Germinal center (tissue), 1 donor: Measurements from ENCODE around the gene CHST11.

Experiments used
- DNase-seq: peaks from one replicate; pipeline ENCODE4 v3.0.0; 2012; ENCODE audit warnings: mixed read lengths, low spot score

Gene CHST11

DNA sequence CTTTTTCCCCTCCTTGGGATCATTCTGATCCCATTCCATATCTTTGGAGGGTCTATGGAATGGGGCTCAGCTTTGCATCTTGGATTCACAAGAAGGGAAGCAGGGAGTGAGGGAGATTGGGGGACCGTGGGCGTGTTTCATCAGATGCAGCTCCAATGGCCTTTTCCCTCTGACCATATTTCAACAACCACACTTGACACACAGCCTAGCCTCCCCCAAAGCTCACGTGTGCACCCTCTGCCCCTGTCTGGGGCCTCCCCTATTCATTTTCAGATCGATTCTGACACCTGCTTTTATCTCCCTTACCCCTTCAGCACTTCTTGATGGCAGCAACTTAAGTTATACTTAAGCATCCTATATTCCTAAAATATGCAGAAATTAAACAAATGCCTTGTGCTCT, 126.6 kb downstream of the CHST11 start:
- DNase-seq, result no peak

- DNase-seq, result no peak
Observed at GRCh38 chr12:104585448-104586055, 128.8 kb downstream of the CHST11 start.

DNA sequence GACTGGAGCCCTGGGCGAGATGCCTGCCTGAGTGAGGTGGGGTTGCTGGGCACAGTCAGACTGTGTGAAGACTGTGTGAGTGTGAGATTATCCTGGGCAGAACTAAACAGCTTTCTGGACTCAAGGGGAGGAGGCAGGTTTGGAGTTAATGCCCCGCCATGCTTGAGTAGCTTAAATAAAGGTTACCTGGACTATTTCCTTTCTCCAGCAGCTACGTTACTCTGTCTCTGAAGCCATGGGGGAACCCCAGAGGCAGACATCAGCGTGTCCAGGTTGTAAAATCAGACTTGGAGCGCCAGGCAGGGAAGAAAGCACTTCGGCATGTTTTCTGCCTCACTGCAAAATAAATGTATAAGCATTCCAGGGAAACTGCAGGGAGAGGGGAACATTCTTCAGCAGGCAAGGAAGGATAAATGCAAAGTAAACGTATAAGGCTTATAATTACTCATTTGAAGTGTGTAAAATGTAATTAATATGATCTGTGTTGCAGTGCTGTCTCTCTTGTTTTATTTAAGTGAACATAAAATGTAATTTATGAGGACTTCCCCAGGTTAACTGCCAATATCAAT, 129.7 kb downstream of the CHST11 start:
- no peak for DNase-seq

- no peak for DNase-seq
Observed at GRCh38 chr12:104588047-104588920, 131.5 kb downstream of the CHST11 start.

- DNase-seq, result no peak
Observed at GRCh38 chr12:104588921-104589590, 132.3 kb downstream of the CHST11 start.

GRCh38 chr12:104590022-104590421, 133.3 kb downstream of the CHST11 start:
- DNase-seq, result no peak

DNA sequence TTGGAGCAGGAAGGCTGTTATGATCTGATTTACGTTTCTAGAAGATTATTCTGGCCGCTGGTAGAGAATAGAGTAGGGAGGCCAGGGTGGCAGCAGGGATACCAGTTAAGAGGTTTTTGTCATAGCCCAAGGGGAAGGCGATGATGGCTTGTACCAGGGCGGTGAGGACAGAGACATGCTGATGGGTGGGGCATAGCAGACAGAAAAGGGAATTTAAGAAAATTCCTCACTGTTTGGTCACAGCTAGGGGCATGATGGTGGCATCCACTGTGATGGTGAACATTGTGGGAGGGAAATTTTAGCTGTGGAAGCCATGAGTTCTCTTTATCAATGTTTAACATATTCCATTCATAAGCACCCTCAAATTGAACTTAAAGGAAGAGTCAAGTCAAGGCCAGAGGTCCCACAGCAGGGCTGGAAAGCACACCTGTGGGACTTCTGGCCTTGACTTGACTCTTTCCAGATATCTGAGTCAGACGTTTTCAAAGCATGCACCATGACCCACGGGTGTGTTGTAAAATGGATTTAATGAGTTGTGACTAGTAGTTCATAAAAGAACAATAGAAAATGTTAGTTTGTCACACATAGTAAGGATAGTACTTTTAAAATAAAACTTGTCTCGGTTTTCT, 134.6 kb downstream of the CHST11 start:
- no peak for DNase-seq

GRCh38 chr12:104593482-104593881, 136.7 kb downstream of the CHST11 start:
- DNase-seq, result no peak

DNA sequence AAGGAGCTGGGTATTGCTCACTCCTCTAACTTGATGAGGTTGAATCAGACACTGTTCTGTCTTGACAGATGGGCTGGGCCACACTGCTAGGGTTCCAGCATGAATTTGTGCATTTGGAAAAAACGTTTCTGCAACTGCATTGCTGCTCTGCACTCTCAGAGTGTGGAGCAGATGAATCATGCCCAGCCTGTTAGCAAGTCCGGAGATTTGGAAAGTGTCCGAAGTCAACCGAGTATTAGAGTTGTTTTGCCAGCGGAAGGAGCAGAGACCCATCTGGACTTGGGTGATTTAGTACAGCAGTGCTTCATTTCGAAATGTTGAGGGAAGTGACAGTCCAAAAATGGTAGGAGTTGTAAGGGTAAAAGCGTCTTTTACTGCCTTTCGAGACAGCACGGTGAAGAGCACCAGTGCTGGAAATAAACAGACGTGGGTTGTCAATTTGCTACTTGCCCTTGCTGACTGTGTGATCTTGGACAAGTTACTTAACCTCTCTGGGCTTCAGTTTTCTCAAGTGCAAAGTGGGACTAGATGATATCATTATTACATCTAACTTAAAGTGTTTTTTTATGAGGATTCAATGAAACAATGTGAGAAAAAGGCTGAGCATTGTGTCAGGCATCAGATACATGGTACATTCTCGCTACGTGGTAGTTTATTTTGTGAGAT, 139.5 kb downstream of the CHST11 start:
- no peak for DNase-seq

DNA sequence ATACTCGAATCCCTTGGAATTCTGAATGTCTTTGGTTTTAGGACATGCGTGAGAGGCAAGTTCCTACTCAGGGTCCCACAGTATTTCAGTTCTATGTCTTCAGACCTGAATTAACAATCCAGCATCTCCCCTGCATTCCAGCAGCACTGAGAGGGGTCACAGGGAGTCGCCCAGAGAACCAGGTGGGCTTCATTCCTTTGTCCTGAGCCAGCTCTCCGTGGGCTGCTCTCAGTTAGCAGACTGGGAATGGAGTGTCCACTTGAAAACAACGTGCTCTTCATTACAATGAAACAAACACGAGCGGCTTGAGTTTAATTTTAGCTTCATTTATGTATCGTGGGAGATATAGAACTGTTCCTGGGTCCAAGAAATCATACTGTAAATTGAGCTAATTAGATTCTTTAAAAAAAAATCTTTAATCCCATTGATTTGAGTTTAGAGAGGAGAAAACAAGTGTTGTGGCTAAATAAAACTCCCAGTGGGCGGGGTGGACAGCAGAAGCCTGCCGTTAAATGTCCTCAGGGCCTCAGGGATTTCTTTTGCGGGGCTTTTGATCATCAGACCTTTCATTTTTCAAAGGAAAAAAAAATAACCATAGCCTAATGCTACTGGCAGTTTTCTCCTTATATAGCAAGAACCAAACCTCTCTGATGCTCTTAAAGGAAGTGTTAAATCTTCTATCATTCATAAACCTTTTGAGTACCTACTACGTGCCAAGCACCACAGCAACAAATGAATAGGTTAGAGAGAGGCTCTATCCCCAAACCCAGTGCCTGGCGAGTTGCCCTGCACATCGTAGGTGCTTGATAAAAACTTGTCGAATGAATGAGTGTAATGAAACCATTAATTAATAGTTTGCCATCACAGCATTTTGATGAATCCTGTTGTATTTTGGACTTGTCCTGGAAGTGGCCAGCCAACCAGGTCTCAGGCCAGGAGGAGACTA, 140.4 kb downstream of the CHST11 start:
- DNase-seq, result no peak

DNA sequence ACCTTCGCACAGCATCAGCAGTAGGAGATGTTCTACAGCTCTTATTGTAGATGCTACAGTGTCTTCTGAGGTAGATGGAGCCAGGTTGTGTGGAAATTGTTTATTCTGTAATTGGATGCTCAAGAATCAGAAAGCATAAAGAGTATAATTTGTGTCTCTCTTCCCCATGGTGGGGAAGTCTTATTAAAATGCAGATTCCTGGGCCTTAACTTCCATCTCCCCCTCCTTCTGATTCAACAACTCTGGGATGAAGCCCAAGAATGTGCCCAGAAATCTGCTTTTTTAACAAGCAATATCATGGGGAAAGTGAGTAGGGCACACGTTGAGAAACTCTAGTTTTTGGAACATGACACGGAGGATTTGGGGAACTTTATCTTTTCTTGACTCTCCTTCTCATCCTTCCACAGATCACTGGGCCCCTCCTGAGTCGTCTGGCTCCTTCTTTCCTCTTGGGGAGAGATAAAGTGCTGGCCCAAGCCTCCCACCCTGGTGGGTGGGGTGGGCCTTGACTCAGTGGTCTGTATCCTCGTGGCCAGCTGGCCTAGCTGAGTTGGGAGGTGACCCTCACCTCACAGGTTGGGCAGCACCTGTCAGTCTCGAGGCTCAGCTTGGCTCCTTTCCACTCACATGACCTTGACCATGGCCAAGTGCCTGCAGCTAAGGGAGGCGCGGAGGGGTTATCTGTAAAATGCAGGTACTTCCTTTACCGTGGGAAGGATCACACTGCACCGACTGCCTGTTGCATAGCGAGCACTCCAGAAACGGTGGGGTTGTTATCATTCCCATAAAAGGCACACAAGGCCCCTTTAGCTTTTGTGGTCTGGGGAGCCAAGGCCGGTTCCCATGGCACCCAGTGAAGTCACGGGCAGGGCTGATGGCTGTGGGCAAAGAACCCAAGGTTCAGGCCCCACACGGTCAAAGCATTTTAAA, 141.9 kb downstream of the CHST11 start:
- no peak for DNase-seq

DNA sequence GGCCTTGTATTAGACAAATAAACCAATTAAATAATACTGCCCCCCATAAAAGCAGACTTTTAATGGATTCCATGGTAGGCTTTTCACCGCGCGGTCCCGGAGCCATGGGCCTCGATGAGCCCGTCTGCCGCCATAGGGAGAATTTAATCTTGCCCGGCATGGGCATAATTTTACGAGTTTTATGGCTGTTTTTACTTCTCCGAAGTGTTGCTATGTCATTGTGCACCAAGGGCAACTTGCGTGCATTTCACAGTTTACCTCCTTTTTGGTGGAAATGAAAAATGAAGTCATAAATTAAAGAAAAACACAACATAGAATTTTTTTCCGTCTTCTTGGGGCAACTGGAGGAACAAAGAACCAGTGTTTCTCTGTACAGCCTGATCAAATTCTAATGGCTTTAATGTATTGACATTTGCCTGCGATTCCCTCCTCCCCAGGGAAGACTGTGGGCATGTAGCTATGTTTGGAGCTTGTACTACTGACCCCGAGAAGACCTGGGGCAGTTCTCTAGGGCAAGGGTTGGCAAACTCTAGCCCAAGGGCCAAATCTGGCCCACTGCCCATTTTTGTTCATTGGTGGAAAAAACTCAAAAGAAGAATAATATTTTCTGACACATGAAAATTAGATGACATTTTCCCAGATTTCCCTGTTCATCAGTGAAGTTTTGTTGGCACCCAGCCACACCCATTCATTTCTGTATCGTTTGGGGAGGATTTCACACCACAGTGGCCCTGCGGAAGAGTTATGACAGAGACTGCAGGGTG, 142.7 kb downstream of the CHST11 start:
- DNase-seq, result no peak

- DNase-seq, result no peak
Observed at GRCh38 chr12:104600036-104600712, 143.4 kb downstream of the CHST11 start.

DNA sequence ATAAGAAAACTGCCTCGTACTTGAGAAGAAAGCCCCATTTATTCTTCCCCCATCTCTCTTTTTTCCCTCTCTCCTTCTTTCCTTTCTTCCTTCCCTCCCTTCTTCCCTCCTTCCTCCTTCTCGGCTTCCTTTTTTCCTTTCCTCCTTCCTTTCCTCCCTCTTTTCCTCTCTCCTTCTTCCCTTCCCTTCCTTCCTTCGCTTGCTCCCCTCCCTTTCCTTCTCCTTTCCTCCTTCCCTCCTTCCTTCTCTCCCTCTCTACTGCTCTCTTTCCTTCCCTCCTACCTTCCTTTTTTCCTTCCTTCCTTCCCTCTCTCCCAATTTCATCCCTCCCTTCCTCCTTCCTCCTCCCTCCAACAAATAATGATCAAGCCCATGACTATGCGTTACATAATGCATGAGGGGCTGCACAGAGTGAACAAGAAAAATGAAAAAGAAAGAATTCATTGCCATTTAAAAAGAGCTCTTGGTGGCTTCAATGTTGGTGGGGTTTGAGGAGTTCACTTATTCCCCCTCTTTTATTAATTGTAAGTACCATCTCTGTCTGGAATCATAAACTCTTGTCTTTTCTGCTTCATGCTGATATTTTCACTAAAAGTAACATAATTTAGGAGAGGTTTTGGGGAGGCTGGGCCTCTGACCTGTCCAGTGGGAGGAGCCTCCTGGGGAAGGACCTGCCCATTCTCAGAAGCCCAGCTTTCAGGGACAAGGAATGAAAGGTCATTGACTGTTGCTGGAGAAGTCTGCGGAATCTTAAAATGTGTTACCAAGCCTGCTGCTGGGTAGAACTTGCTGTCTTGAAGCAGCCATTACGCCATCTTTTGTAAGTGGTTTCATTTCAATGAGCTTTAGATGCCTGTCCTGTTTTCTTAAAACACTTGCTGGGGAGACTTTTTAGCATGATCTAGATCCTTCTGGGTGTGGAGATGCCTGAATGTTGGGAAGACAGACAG, 144.3 kb downstream of the CHST11 start:
- no peak for DNase-seq

- DNase-seq, result no peak
Observed at GRCh38 chr12:104602406-104602805, 145.7 kb downstream of the CHST11 start.

DNA sequence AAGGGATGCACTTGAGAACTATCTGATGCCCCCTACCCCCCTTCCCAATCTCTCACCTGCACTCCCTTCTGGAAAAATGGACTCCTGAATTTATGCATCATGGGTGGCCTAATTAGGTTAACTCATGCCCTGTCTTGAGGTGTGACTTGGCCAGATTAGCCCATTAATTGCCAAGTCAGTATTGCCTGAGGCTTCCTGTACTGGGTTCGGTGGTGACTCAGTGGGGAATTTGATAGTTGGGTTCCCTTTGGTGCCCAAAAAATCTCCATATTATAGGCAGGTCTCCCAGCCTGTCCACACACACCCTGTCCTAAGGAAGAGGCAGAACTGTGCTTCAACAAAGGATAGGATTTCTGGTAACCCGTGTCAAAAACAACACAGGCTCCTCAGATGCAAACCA, 146.1 kb downstream of the CHST11 start:
- DNase-seq, result no peak

DNA sequence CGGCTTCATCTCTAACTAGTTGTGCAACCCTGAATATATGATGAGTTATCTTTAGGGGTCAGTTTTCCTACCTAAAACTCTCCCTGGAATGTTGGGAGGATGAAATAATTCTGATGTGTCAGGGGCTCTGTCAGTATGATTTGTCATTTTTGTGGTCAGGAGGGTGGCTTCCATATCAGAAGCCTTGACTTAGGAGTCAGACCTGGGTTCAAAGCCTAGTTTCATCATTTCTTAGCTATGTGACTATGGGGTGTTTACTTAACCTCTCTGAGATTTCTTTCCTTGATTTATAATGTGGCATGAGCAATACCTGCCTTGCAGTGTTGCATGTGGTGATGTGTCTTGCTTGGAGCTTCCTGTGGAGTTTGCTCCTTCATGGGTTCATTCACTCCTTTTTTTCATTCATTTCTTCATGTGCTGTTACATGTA, 146.8 kb downstream of the CHST11 start:
- DNase-seq, result no peak
